HG03558 (cell line): ENCODE results near the gene CD2.
A peak's percentile ranks its signal among the peaks of the same experiment; 100 is the strongest.

Experiments
- ATAC-seq: cut with Tn5 transposase; IDR thresholded peaks from one replicate; pipeline ENCODE4 v1.9.1; 2021; ENCODE audit warnings: moderate number of reproducible peaks; ENCODE audit not compliant: unreplicated experiment; ENCODE audit errors: extremely low read depth

The CD2 gene

GRCh38 chr1:116726872-116727820, 27.1 kb upstream of the CD2 start:
- ATAC-seq, result no peak

GRCh38 chr1:116731439-116731838, 22.8 kb upstream of the CD2 start:
- ATAC-seq, result no peak

- no peak for ATAC-seq
Observed at GRCh38 chr1:116732726-116733125, 21.5 kb upstream of the CD2 start.

GRCh38 chr1:116733476-116734365, 20.5 kb upstream of the CD2 start:
- no peak for ATAC-seq

GRCh38 chr1:116735246-116735645, 19.0 kb upstream of the CD2 start:
- ATAC-seq, result no peak

- no peak for ATAC-seq
Observed at GRCh38 chr1:116737020-116737854, 17.0 kb upstream of the CD2 start.

- ATAC-seq, result no peak
Observed at GRCh38 chr1:116737855-116738321, 16.3 kb upstream of the CD2 start.

- ATAC-seq, result peak; percentile 56
Observed at GRCh38 chr1:116738673-116739370, 15.4 kb upstream of the CD2 start.

GRCh38 chr1:116739371-116740012, 14.7 kb upstream of the CD2 start:
- no peak for ATAC-seq

GRCh38 chr1:116740296-116740695, 13.9 kb upstream of the CD2 start:
- ATAC-seq, result no peak

GRCh38 chr1:116740746-116741145, 13.5 kb upstream of the CD2 start:
- no peak for ATAC-seq

GRCh38 chr1:116741836-116742565, 12.2 kb upstream of the CD2 start:
- no peak for ATAC-seq

- ATAC-seq, result no peak
Observed at GRCh38 chr1:116743535-116743934, 10.7 kb upstream of the CD2 start.

- ATAC-seq, result no peak
Observed at GRCh38 chr1:116748272-116748671, 6.0 kb upstream of the CD2 start.

GRCh38 chr1:116751146-116751545, 3.1 kb upstream of the CD2 start:
- ATAC-seq, result no peak

- ATAC-seq, result no peak
Observed at GRCh38 chr1:116751621-116752020, 2.6 kb upstream of the CD2 start.

GRCh38 chr1:116753312-116753711, 918 bp upstream of the CD2 start:
- no peak for ATAC-seq

- ATAC-seq, result no peak
Observed at GRCh38 chr1:116755066-116755465, 836 bp downstream of the CD2 start.
